Dedifferentiated amniotic fluid mesenchymal stem cell (primary cell): ENCODE data around the gene SLC26A5.
"Not testable (repeated sequence)": the region's sequence is repeated elsewhere in the genome, so short reads cannot be mapped to it uniquely, and the experiment has no call there.

Experiments
- DNase-seq: peaks from one replicate; pipeline ENCODE4 v3.0.0-alpha.2; 2016; ENCODE audit errors: extremely low spot score

The SLC26A5 gene

DNA sequence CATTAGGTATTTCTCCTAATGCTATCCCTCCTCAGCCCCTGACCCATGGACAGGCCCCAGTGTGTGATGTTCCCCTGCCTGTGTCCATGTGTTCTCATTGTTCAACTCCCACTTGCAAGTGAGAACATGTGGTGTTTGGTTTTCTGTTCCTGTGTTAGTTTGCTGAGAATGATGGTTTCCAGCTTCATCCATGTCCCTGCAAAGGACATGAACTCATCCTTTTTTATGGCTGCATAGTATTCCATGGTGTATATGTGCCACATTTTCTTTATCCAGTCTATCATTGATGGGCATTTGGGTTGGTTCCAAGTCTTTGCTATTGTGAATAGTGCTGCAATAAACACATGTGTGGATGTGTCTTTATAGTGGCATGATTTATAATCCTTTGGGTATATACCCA is 46.3 kb downstream of the SLC26A5 start:
- not testable (repeated sequence) for DNase-seq

DNA sequence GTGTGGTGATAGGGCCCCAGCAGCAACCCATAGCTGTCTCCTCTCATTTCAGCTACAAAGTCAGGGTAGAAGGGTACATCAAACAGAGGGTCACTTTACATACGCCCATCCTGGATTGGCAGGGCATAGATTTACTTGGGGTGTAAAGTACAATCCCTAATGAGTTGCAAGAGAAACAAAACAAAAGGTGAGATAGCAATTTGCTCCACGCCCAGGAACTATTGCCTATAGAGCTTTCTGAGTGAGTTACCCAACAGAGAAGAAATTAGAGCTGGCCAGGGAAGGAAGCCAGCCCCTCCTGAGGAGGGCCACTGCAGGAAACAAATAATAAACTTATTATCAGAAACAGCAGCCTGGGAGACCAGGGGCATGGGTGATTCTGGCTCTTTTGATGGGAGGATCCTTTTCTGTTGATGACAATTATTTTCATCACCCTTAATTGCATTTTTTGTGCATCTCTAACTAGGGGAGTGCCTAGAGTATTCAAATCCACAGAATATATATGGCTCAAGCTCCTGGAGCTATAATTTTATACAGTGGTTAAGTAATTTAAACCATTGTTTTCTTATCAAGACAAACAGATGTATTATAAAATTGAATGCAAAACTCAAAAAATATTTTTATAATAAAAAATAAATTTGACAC is 47.4 kb downstream of the SLC26A5 start:
- no peak for DNase-seq

DNA sequence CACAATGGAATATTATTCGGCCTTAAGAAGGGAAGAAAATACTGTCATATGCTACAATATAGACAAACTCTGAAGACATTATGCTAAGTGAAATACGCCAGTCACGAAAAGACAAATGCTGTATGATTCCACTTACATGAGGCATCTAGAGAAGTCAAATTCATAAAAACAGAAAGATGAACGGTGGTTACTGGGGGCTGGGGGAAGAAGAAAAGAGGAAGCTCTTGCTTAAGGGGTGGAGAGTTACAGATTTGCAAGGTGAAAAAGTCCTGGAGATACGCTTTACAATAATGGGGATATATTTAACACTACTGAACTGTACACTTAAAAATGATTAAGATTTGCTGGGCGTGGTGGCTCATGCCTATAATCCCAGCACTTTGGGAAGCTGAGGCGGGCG is 49.5 kb downstream of the SLC26A5 start:
- DNase-seq = no peak

DNA sequence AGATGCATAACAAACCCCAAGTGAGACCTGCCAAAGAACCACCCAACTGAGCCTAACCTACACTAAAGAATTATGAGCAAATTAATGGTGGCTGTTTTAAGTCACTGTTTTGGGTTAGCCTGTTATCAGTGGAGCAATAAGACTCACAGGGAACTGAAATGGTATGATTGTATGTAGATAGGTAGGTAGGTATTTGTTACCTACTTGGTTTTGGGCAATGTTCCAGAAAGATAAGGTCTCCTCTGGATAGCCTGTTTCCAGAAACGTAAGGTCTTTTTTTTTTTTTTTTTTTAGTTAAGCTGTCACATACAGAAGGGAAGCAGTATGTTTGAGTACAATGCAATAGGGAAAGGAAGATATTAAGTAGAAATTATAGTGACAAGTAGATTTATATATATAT is 50.9 kb downstream of the SLC26A5 start:
- DNase-seq = no peak

DNA sequence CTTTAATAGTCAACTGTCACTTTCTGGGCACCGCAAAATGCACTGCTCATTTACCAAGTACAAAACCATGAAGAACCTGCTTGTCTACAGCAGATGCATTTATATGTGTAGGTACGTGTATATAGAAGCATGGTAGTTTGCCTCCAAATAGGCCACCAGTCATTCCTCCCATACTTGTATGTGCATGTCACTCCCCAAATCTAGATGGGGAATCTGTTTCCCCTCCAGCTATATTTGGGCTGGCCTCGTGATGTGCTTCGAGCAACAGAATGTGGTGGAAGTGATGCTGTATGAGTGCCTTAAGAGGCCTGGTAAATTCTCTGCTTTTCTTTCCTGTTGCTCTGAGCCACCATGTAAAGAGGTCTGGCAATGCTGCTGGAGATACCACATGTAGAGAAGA is 51.4 kb downstream of the SLC26A5 start:
- DNase-seq = no peak

DNA sequence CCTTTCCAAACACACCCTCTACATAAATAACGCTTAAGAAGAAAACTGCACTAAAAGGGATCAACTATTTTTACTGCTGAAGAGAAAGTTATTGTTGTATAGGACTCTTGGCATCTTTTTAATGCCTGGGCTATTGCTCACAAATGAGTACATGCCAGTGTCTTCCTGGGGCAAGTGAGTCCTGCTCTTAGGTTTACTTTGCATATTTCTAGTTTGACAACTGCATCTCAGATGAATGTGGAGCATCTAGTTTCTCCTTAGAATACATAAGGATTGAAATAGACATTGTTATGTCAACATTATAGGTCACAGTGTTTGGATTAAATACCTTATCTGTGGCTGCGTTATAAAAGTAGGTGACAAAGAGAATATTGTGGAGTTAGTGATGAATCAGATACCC is 54.0 kb downstream of the SLC26A5 start:
- DNase-seq = no peak

DNA sequence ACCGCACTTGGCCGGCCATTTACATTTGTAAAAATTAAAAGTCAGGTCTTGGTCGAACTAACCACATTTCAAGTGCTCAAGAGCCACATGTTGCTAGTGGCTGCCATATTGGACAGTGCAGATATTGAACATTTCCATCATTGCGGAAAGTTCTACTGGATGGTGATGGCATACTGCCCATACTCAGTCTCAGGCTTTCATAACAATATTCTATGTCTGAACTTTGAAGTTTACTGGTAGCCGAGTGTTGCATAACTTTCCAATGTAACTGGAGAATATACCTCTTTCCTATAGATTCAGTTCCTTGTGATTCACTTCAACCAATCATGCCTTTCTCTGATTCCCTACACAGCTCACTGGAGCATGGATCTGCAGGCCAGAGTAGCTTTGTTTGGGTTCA is 54.9 kb downstream of the SLC26A5 start:
- no peak for DNase-seq

DNA sequence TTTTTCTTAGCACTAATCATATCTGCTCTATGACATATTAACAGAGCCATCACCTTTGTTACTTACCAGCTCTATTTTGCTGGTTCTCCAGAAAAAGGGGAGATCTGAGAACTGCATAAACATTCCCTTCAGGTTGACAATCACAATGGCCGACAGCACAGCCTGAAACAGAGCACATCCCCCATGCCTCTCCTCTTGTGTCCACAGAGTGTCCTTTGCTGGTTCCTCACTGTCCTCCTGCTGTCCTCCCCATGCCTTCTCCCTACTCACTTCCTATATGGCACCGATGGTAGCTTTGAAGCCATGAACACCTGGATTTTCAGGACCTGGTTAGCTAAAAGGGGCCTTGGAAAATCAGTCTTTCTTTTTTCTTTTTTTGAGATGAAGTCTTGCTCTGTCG is 56.7 kb downstream of the SLC26A5 start:
- no peak for DNase-seq

DNA sequence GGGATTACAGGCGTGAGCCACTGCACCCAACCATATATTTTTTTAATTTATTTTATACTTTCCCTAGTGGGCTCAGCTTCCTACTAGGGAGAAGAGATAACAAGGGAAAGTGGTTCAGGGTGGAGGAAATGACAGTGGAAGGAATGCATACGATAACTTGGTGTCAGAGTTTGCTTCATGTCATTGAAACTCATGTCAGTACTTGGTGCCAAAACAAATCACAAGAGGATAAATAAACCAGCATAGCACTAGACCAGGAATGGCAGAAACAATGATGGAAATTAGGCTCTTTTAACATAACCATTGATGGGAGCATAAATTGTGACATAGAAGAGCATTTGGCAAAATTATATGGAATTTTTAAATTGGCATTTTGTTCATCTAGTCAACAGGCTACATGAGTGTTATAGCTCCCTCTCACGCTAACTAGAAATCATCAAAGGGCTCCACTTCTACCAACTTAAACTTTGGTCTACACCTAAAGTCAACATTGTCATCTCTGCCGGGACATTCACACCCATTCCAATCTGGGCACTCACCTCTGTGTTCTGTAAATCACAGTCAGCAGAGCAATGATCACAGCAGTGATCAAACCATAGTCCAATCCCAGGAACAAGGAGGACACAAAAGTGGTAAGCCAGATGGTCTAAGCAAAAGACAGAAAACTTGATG is 57.4 kb downstream of the SLC26A5 start:
- DNase-seq = no peak

DNA sequence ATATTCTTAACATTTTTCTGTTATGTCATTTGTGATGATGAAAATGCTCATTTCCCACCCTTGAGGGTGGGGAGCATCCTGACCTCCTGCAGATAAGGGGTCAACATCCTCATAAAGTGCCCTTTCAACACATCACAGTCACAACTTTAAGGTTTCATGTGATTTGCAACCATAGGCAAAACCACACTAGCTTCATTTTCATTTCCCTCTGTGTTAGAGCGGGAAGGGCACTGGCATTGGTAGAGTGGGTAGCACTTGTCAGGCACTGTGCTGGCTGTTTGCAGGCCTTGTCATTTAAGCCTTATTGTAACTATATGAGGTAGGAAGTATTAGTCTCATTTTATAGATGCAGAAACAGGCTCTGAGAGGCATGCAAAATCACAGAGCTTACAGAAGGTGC is 58.8 kb downstream of the SLC26A5 start:
- no peak for DNase-seq

DNA sequence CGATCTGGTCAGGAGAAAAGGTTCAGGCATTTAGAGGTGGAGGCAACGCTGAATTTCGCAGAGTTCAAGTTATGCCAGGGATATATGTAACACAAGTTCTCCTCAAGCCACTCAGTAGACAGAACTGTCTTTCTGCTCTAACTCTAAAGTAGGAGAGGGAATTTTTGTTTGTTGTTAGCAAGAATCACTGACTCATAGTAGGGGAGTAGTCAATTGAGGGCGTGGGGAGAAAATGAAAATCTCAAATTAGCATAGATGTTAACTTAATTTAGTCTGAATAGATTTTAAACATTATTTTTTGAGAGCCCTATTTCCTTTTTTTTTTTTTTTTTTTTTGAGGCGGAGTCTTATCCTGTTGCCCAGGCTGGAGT is 64.0 kb downstream of the SLC26A5 start:
- no peak for DNase-seq

DNA sequence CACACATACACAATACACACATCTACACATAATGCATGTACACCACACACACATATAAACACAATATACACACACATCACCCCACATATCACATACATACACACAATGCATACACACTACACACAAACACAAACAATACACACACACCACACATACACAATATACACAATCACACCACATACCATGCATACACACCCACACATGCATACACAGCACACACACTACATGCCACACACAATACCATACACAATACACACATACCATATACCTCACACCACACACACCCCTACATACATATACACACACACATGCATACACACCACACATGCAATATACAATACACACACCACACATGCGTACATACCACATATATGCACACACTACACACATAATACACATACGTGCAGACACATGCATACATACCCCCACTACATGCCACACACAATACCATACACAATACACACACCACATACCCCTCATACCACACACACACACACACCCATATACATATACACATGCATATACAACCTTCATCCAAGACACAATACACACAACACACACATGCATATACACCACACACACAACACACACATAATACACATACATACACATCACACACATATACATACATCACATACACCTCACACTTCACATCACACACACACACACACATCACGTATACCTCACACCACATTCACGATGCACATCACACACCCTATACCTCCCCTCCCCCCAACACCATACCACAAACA is 64.6 kb downstream of the SLC26A5 start:
- no peak for DNase-seq

DNA sequence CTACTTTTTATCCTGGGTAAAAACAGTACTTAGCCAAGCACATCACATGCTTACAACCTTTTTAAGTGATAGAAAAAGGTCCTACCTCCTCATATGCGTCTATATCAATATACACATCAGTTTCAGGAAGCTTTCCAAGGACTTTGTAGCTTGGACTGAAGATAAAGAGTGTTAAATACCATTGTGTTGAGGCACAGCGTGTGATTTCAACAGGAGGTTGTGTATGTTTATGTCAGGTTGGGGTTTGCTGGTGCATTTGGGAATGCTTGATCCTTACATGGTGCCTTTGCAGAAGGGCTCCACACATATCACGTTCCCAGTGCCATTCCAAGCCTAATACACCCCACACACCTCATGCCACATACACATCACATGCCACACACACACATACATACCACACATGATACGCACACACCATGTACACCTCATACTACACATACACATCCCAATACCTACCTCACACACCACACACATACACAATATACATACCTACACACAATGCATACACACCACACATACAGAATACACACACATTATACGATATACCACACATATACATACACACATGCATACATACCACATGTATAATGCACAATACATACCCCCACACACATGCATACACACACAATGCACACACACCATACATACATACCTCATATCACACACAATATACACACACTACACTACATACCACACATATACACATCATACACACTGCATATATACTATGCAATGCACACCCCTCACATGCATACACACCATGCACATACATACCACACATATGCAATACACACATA is 65.4 kb downstream of the SLC26A5 start:
- DNase-seq = no peak

DNA sequence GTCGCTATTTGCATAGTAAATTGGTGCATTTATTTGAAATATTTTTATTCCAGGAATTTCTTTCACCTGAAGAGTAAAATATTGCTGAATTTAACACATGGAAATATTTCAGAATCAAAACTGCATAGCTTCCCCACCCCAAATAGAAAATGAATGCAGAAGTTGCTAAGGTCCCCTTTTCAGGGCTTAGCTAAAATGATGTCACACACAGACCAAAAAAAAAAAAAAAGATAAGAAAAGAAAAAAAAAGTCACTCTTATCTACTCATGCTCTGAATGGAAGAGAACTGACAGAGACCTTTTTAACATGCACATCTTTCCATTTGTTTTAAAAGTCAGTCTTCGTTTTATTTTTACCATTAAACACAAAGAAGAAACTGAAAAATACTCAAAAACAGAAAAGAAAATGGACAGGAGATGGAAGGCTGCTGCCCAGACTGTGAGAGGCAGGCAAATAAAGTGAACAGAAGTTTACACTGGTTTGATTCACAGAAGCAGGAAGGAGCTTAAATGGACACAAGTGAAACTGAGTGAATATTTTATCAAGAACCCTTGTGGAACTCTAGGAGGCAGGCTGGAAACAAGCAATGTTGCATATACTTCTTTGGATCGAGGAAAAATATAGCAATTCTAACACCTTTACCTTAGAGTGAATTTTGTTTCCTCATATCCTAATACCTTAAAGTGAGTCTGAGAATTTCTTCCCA is 66.6 kb downstream of the SLC26A5 start:
- DNase-seq = no peak

DNA sequence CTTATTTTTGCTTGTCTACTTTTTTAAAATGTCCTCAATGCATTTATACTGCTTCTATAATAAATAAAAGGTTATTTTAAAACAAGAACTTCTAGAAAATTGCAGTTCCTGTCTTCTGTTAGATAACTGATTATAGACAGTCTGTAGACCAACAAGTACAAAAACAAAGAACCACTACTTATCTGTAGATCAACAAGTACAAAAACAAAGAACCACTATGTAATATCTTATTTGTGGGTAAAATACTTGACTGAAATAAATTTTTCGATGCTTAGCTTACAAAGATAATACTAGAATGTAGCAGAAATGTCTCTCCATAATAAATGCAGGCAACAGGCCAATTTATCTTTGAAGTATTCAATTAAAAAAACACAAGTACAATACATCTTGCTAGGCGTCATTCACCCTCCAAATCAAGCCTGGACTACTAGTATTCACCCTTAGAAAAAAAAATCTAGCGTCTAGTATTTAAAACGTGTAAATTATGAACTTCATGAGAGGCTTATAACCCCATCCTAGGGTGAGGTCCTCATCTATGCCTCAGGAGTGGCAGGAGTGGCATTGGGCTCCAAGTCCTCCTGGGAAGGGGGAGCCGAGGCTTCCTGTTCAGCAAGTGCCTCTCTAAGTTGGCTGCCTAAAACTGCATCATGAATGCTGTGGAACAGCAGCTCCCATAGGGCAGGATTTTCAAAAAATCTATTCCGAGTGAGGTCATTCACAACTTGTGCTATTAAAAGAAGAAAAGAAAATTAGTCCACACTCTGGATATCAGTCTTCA is 72.0 kb downstream of the SLC26A5 start:
- no peak for DNase-seq

DNA sequence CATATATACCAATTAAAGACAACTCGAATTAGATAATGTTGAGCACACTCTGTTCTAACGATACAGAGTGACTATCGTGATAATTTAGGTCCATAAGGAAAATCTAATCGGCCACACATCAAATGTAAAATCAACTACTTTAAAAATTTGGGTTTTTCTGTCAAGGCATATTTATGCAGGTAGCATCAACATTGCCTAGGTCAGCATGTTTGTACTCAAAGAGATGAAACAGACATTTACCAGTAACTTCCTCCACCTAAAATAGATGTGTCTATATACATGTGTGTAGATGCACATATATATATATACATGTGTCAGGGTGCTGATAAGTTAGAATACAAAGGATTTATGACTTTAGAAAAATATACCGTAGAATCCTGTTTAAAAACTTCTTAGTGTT is 76.6 kb downstream of the SLC26A5 start:
- no peak for DNase-seq

DNA sequence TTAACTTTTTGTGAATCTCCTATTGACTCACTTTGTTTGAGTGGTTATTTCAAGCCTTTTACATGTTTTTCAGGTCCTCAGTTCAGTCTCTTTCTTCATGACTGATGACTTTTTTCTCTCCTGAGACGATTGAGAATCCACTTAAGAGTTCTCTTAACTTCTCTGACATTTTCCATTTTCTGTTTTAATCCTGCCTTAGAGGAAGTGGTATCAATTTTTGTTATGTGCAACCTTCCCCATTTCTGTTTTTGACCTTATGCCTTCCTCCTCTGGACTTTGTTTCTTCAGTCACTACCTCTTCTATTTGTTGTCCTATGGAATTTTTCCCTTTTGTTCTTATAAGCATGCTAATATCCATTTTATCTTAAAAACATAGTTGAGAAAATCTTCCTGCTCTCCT is 96.2 kb downstream of the SLC26A5 start:
- DNase-seq = no peak

DNA sequence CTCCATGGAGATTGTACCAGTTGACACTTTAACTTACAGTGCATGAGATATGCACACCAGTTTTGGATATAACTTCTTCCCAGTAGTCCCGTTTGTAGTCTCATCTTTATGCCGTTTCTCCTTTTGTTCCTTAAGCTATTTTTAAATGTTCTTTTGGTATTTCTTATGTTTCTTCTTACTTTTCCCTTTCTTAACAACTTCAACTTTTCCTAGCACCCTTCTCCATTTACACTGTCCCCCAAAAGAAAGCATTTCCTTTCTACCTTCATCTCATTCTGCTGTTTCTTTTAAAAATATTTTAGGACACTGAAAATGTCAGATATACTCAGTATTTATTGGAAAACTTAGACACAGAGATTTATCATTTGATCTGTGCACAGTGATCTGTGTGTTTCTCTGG is 97.0 kb downstream of the SLC26A5 start:
- no peak for DNase-seq

DNA sequence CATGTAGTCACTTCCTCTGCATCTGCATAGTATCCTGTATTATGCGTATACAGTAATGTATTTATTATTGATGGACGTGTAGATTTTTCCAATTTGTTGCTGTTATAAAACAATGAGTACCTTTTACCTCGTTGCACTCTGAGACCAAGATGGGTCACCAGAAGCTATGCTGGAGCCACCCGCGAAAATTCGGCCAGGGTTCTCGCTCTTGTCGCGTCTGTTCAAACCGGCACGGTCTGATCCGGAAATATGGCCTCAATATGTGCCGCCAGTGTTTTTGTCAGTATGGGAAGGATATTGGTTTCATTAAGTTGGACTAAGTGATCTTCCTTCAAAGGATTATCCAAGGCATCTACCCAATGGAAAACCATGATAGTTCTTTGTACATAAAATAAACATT is 97.6 kb downstream of the SLC26A5 start:
- no peak for DNase-seq

DNA sequence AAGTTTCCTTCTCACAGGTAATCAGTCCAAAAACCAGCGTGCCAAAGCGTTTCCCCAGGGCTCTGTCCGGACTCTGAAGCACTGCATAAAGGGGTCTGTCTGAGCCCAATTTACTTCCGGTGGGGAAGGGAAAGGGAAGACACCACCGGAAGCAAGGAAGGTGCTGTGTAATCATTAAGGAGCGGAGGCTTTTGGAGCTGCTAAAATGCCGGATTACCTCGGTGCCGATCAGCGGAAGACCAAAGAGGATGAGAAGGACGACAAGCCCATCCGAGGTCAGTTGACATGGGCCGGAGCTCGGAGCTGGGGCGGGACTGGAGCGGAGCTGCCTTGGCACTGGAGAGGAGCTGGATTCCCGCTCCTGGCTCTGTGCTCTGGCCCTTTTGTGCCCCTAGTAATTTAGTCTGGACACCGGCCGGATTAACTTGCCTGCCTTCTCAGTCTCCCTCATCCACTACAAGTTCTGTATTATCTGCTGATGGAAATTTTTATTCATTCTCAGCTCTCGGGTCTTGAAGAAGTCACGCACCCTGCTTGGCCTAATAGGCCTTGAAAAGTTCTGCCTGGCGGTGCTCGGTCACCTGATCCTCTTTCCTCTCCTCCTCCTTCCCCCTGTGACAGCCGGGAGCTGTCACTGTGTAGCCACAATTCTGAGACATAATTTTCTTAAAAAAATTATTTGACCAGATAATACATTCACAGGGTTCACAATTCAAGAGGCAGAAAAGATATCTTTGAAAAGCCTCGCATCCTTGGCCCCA is 98.3 kb downstream of the SLC26A5 start, which contains the start of gene PSMC2:
Gene PSMC2 (plus strand): TSS at position 137 of the 761 bp plus-strand sequence. CDS start 69 bp downstream, at position 206.
- peak; percentile 91 for DNase-seq
